ENCODE measurements around the gene PROB1. TPM values are rescaled to one million over a fixed set of nuclear protein-coding genes. Genes with fewer than 3 reads are reported as not detected.
A peak's percentile ranks its signal among the peaks of the same experiment; 100 is the strongest.
"Not testable (repeated sequence)": the region's sequence is repeated elsewhere in the genome, so short reads cannot be mapped to it uniquely, and the experiment has no call there.

Gene PROB1
- total RNA-seq, 2 experiments from 2014 or later: 5.2 to 6.2 TPM

GRCh38 chr5:139391570-139392323 is 3.2 kb downstream of the PROB1 start:
- ChIA-PET POLR2A (interaction anchor here (0.7 to 11.6 kb wide), 12 partner anchors 8 to 98 kb away, joined by 3 to 139 read pairs (median 4); partner anchors contain the start of genes MATR3, PAIP2, SLC23A1 and SPATA24), CTCF (interaction anchor here (1.0 to 4.4 kb wide), 14 partner anchors 11 to 126 kb away, joined by 3 to 32 read pairs (median 4); partner anchors contain the start of genes PAIP2, SPATA24 and STING1)
- ATAC-seq: peak; percentile 18
- Mint-ChIP-seq H3K9me3 (ENCODE audit: insufficient read depth) (no peaks in the 10 kb centered on the region), H3K36me3 (ENCODE audit: low read depth) (peaks cover 26% of the 10 kb centered on the region), H3K27ac (peak overlapping the region; percentile 99), H3K4me3 (peak overlapping the region; percentile 98), H3K4me1 (ENCODE audit: low read depth) (peaks cover 67% of the 10 kb centered on the region), H3K27me3 (ENCODE audit: low read depth) (no peaks in the 10 kb centered on the region)
- DNase-seq: peak; percentile 64

- ChIA-PET POLR2A (interaction anchor here (0.7 to 11.6 kb wide), 10 partner anchors 11 to 139 kb away, joined by 3 to 139 read pairs (median 4); partner anchors contain the start of genes MATR3, PAIP2, SPATA24 and STING1), CTCF (interaction anchor here (1.0 to 4.4 kb wide), 16 partner anchors 11 to 812 kb away, joined by 3 to 32 read pairs (median 4); partner anchors contain the start of genes MATR3, PAIP2, SPATA24 and STING1)
- Mint-ChIP-seq H3K9me3 (ENCODE audit: insufficient read depth) (no peaks in the 10 kb centered on the region), H3K36me3 (ENCODE audit: low read depth) (peaks cover 21% of the 10 kb centered on the region), H3K27ac (peak overlapping the region; percentile 99), H3K27me3 (ENCODE audit: low read depth) (no peaks in the 10 kb centered on the region), H3K4me3 (peak overlapping the region; percentile 98), H3K4me1 (ENCODE audit: low read depth) (peaks cover 67% of the 10 kb centered on the region)
- ATAC-seq (no peak), DNase-seq (no peak)
These were observed 4.0 kb downstream of the PROB1 start for GRCh38 chr5:139390639-139391569.

GRCh38 chr5:139389701-139390638 is 4.9 kb downstream of the PROB1 start, which contains the start of gene MZB1:
Gene MZB1 (minus strand): TSS chr5:139389913. CDS start chr5:139389856, 57 bp downstream.
- peak within 1 kb of the TSS; percentile 99 for H3K27ac Mint-ChIP-seq
- peak; percentile 41 for ATAC-seq
- peaks cover 68% of the 10 kb centered on the region for H3K4me1 Mint-ChIP-seq (ENCODE audit: low read depth)
- no peaks in the 10 kb centered on the region for H3K9me3 Mint-ChIP-seq (ENCODE audit: insufficient read depth)
- ChIA-PET CTCF (interaction anchor here (1.0 to 4.4 kb wide), 9 partner anchors 12 to 811 kb away, joined by 3 to 32 read pairs (median 4); partner anchors contain the start of genes MATR3, PAIP2, SPATA24 and STING1), POLR2A (interaction anchor here (0.6 to 11.6 kb wide), 7 partner anchors 12 to 138 kb away, joined by 3 to 139 read pairs (median 6); partner anchors contain the start of genes MATR3, PAIP2 and SPATA24)
- H3K4me3 Mint-ChIP-seq: peak within 1 kb of the TSS; percentile 98
- H3K36me3 Mint-ChIP-seq (ENCODE audit: low read depth): peaks cover 19% of the 10 kb centered on the region
- no peaks in the 10 kb centered on the region for H3K27me3 Mint-ChIP-seq (ENCODE audit: low read depth)
- DNase-seq: peak; percentile 91

- DNase-seq (no peak), ATAC-seq (no peak)
- no peaks in the 10 kb centered on the region for H3K9me3 Mint-ChIP-seq (ENCODE audit: insufficient read depth)
- H3K36me3 Mint-ChIP-seq (ENCODE audit: low read depth): peaks cover 19% of the 10 kb centered on the region
- peak overlapping the region; percentile 77 for H3K27ac Mint-ChIP-seq
- H3K4me3 Mint-ChIP-seq: peak overlapping the region; percentile 98
- CTCF ChIA-PET: interaction anchor here (0.7 to 2.5 kb wide), 6 partner anchors 17 to 125 kb away, joined by 3 to 11 read pairs (median 4); partner anchors contain the start of gene PAIP2
- no peaks in the 10 kb centered on the region for H3K27me3 Mint-ChIP-seq (ENCODE audit: low read depth)
- POLR2A ChIA-PET: interaction anchor here (0.8 to 11.6 kb wide), 3 partner anchors 26 to 47 kb away, joined by 3 to 139 read pairs (median 3); partner anchors contain the start of gene PAIP2
- H3K4me1 Mint-ChIP-seq (ENCODE audit: low read depth): peaks cover 81% of the 10 kb centered on the region
These were observed 6.6 kb downstream of the PROB1 start for GRCh38 chr5:139388198-139388821.

GRCh38 chr5:139387611-139388197 is 7.2 kb downstream of the PROB1 start:
- ATAC-seq (no peak), DNase-seq (no peak)
- Mint-ChIP-seq H3K9me3 (ENCODE audit: insufficient read depth) (no peaks in the 10 kb centered on the region), H3K27me3 (ENCODE audit: low read depth) (no peaks in the 10 kb centered on the region), H3K4me3 (peak overlapping the region; percentile 98), H3K27ac (peak overlapping the region; percentile 77), H3K4me1 (ENCODE audit: low read depth) (peaks cover 81% of the 10 kb centered on the region), H3K36me3 (ENCODE audit: low read depth) (peaks cover 13% of the 10 kb centered on the region)
- CTCF ChIA-PET: interaction anchor here (0.7 to 2.5 kb wide), 6 partner anchors 16 to 99 kb away, joined by 3 to 11 read pairs (median 4); partner anchors contain the start of genes PAIP2 and SPATA24
- POLR2A ChIA-PET: interaction anchor here (0.8 to 11.6 kb wide), 3 partner anchors 27 to 46 kb away, joined by 3 to 139 read pairs (median 3); partner anchors contain the start of gene PAIP2

GRCh38 chr5:139386956-139387355 is 7.9 kb downstream of the PROB1 start:
- ChIA-PET CTCF (interaction anchor here (0.7 to 2.5 kb wide), 4 partner anchors 15 to 98 kb away, joined by 3 to 11 read pairs (median 4); partner anchors contain the start of genes PAIP2 and SPATA24), POLR2A (interaction anchor here (11.6 kb wide), 1 partner anchor 46 kb away, joined by 139 read pairs; the partner anchor contains the start of gene PAIP2)
- H3K27me3 Mint-ChIP-seq (ENCODE audit: low read depth); H3K4me3 Mint-ChIP-seq; H3K9me3 Mint-ChIP-seq (ENCODE audit: insufficient read depth); ATAC-seq; DNase-seq: not testable (repeated sequence)
- H3K27ac Mint-ChIP-seq: peak overlapping the region; percentile 80
- peaks cover 81% of the 10 kb centered on the region for H3K4me1 Mint-ChIP-seq (ENCODE audit: low read depth)
- peaks cover 12% of the 10 kb centered on the region for H3K36me3 Mint-ChIP-seq (ENCODE audit: low read depth)

GRCh38 chr5:139386050-139386438 is 8.9 kb downstream of the PROB1 start:
- DNase-seq (no peak), ATAC-seq (no peak)
- H3K27ac Mint-ChIP-seq: peak overlapping the region; percentile 96
- H3K36me3 Mint-ChIP-seq (ENCODE audit: low read depth): peaks cover 9% of the 10 kb centered on the region
- ChIA-PET POLR2A (interaction anchor here (1.2 to 11.6 kb wide), 2 partner anchors 45 to 86 kb away, joined by 3 to 139 read pairs; partner anchors contain the start of gene PAIP2), CTCF (interaction anchor here (0.9 kb wide), 1 partner anchor 10 kb away, joined by 3 read pairs; no protein-coding TSS in a partner anchor)
- H3K4me1 Mint-ChIP-seq (ENCODE audit: low read depth): peaks cover 73% of the 10 kb centered on the region
- H3K9me3 Mint-ChIP-seq (ENCODE audit: insufficient read depth): no peaks in the 10 kb centered on the region
- no peak overlapping the region for H3K4me3 Mint-ChIP-seq
- H3K27me3 Mint-ChIP-seq (ENCODE audit: low read depth): no peaks in the 10 kb centered on the region

- Mint-ChIP-seq H3K9me3 (ENCODE audit: insufficient read depth) (no peaks in the 10 kb centered on the region), H3K4me1 (ENCODE audit: low read depth) (peaks cover 66% of the 10 kb centered on the region), H3K27me3 (ENCODE audit: low read depth) (no peaks in the 10 kb centered on the region), H3K36me3 (ENCODE audit: low read depth) (peaks cover 9% of the 10 kb centered on the region), H3K27ac (peak overlapping the region; percentile 96), H3K4me3 (peak overlapping the region; percentile 69)
- POLR2A ChIA-PET: interaction anchor here (1.2 to 11.6 kb wide), 2 partner anchors 44 to 86 kb away, joined by 3 to 139 read pairs; partner anchors contain the start of gene PAIP2
- ATAC-seq (peak; percentile 32), DNase-seq (peak; percentile 59)
- CTCF ChIA-PET: interaction anchor here (0.9 to 1.2 kb wide), 2 partner anchors 10 to 43 kb away, joined by 3 read pairs; no protein-coding TSS in a partner anchor
These were observed 9.5 kb downstream of the PROB1 start for GRCh38 chr5:139385061-139386049.

Measured in activated CD8-positive, alpha-beta T cell treated with anti-CD3 and anti-CD28 coated beads, Interleukin-2, amount 10 ng/mL, durations not matched to agents 7 days and 5 days (primary cell).